B cell (primary cell): Measurements from ENCODE around the gene KAT7. TPM values are rescaled to one million over a fixed set of nuclear protein-coding genes. Genes with fewer than 3 reads are reported as not detected.

ENCODE experiments used
- ATAC-seq: fragments of 200-7000 bp; cut with Tn5 transposase; one replicate; pipeline ENCODE4 v1.10.0; 2021; ENCODE audit warnings: low read depth, mild to moderate bottlenecking, moderate number of reproducible peaks, moderate library complexity
- CTCF ChIA-PET: fragments of 350-600 bp; sonication (Branson Sonifier 250); formaldehyde crosslinking; loops from one replicate; lab custom pipeline; 2021; ENCODE audit warnings: antibody characterized with exemption, inconsistent platforms; lab: Charles Lee
- POLR2A ChIA-PET: fragments of 350-600 bp; sonication (Branson Sonifier 250); formaldehyde crosslinking; loops from one replicate; lab custom pipeline; 2021; ENCODE audit warnings: antibody characterized with exemption; lab: Charles Lee
- DNase-seq: peaks from one replicate; pipeline ENCODE4 v3.0.0; 2013
- H2AFZ ChIP-seq: 2 replicates; pipeline ENCODE4 v1.6.1; 2012; ENCODE audit warnings: mild to moderate bottlenecking, low read depth, low read length; ENCODE audit not compliant: insufficient read depth, poor library complexity, severe bottlenecking
- H3K27ac ChIP-seq, 2 donors: 1 replicate in 1 of 2; 2 replicates in 1 of 2; pipeline ENCODE4 v1.5.1; 2012 to 2013; ENCODE audit warnings: low read length in 2 of 2, mild to moderate bottlenecking in 2 of 2, moderate library complexity in 1 of 2
- H3K27me3 ChIP-seq, 4 experiments: fragments of 200-600 bp in 1 of 4; sonication (generic) in 1 of 4; replicated peaks in 1 of 4; 1 replicate in 2 of 4; 2 replicates in 2 of 4; pipeline versions ENCODE4 v1.6.1 to v1.7.0; 2013 to 2016; ENCODE audit warnings: low read length in 3 of 4, mild to moderate bottlenecking in 2 of 4, mixed read lengths in 1 of 4, moderate library complexity in 1 of 4; ENCODE audit not compliant: insufficient read depth in 4 of 4, control insufficient read depth in 3 of 4; ENCODE audit errors: control extremely low read depth in 1 of 4
- H3K36me3 ChIP-seq, 2 experiments: replicated peaks in 1 of 2; 1 replicate in 1 of 2; 2 replicates in 1 of 2; pipeline versions ENCODE4 v1.6.1 to v1.7.1; 2013; ENCODE audit warnings: low read length in 1 of 2; ENCODE audit not compliant: insufficient read depth in 2 of 2, control insufficient read depth in 1 of 2; ENCODE audit errors: control extremely low read depth in 1 of 2, extremely low read depth in 1 of 2
- H3K4me1 ChIP-seq, 2 donors: fragments of 200-600 bp in 1 of 2; sonication (generic) in 1 of 2; 1 replicate in 1 of 2; 2 replicates in 1 of 2; pipeline versions ENCODE4 v1.5.1 to v1.6.1; 2013 to 2017; ENCODE audit warnings: low read length in 2 of 2; ENCODE audit not compliant: control insufficient read depth in 2 of 2, insufficient read depth in 2 of 2
- H3K4me2 ChIP-seq: replicated peaks from 2 replicates; pipeline ENCODE3; 2012; ENCODE audit warnings: mild to moderate bottlenecking, low read depth, low read length; ENCODE audit not compliant: poor library complexity, severe bottlenecking
- H3K4me3 ChIP-seq, 5 experiments: fragments of 200-600 bp in 1 of 5; sonication (generic) in 1 of 5; 1 replicate in 3 of 5; 2 replicates in 2 of 5; pipeline versions ENCODE4 v1.5.1 to v1.7.0; 2011 to 2016; ENCODE audit warnings: low read length in 4 of 5, mild to moderate bottlenecking in 4 of 5, low read depth in 2 of 5, control low read depth in 1 of 5, moderate library complexity in 1 of 5; ENCODE audit not compliant: insufficient read depth in 1 of 5; ENCODE audit errors: control extremely low read depth in 1 of 5, extremely low read depth in 1 of 5
- H3K79me2 ChIP-seq: fragments of 200-600 bp; sonication (generic); one replicate; pipeline ENCODE4 v1.6.0; 2016; ENCODE audit warnings: low read length; ENCODE audit not compliant: control insufficient read depth, insufficient read depth
- H3K9ac ChIP-seq: fragments of 200-600 bp; sonication (generic); 2 replicates; pipeline ENCODE4 v1.6.1; 2017; ENCODE audit warnings: mild to moderate bottlenecking, low read length, moderate library complexity
- H3K9me3 ChIP-seq, 3 donors: one replicate each; pipeline versions ENCODE4 v1.6.1 to v1.7.1; 2013; ENCODE audit warnings: low read length in 2 of 3; ENCODE audit not compliant: control insufficient read depth in 2 of 3, insufficient read depth in 1 of 3; ENCODE audit errors: control extremely low read depth in 1 of 3
- H4K20me1 ChIP-seq: 2 replicates; pipeline ENCODE4 v1.6.0; 2012; ENCODE audit warnings: mild to moderate bottlenecking, low read length; ENCODE audit not compliant: insufficient read depth, control insufficient read depth, poor library complexity, severe bottlenecking
- H3K27ac Mint-ChIP-seq: one replicate; pipeline ENCODE4 v1.8.0; 2021; ENCODE audit warnings: mixed read lengths
- H3K27me3 Mint-ChIP-seq: one replicate; pipeline ENCODE4 v1.8.0; 2021; ENCODE audit warnings: mixed read lengths
- H3K4me1 Mint-ChIP-seq: one replicate; pipeline ENCODE4 v1.8.0; 2021; ENCODE audit warnings: mixed read lengths
- H3K4me3 Mint-ChIP-seq: one replicate; pipeline ENCODE4 v1.8.0; 2021; ENCODE audit warnings: mixed read lengths
- H3K9me3 Mint-ChIP-seq: one replicate; pipeline ENCODE4 v1.8.0; 2022; ENCODE audit warnings: mixed read lengths; ENCODE audit not compliant: insufficient read depth
- CTCF ChIP-seq: fragments of 200-600 bp; IDR thresholded peaks from one replicate; pipeline ENCODE4 v1.8.0; 2022; ENCODE audit warnings: antibody characterized with exemption, mild to moderate bottlenecking
- EZH2 ChIP-seq: IDR thresholded peaks from 2 replicates; pipeline ENCODE4 v1.6.1; 2012; ENCODE audit warnings: borderline replicate concordance, low read depth, mild to moderate bottlenecking, moderate library complexity, low read length; ENCODE audit not compliant: insufficient read depth, poor library complexity, severe bottlenecking
- WGBS: methylation state at CpG from one replicate; pipeline ENCODE4 v1.1.5; 2013; ENCODE audit warnings: missing lambda C conversion rate; ENCODE audit not compliant: insufficient coverage; 5-methylcytosine and 5-hydroxymethylcytosine counted together
- intact Hi-C: fragments of 100-400 bp; cut with micrococcal nuclease; formaldehyde crosslinking; loops from one replicate; pipeline ENCODE4 v1.10.0; 2022
- polyA plus RNA-seq: library from polyadenylated mRNA; depleted of rRNA; stranded (reverse); fragments of >200 nt; gene quantifications from 2 replicates; pipeline ENCODE4 v1.2.3, GENCODE V29; 2012
- total RNA-seq, 2 donors: library from RNA; stranded (reverse); fragments of 120-200 nt in 1 of 2; gene quantifications; 1 replicate in 1 of 2; 2 replicates in 1 of 2; pipeline versions ENCODE4 v1.2.3 to v1.2.4, GENCODE V29; 2013 to 2022

The KAT7 gene
- total and polyA plus RNA-seq, 2 donors (not counting 1 experiment from before 2014, with no cell fraction given) = 16.7 to 124 TPM

- peaks cover 0 to 2% of the 10 kb centered on the region in 2 experiments for H3K36me3 ChIP-seq
- CTCF ChIA-PET = interaction anchor here (0.9 to 1.0 kb wide), 2 partner anchors 10 to 145 kb away, joined by 3 to 5 read pairs; no protein-coding TSS in a partner anchor
- Mint-ChIP-seq H3K27me3 (peaks cover 25% of the 10 kb centered on the region), H3K27ac (peak overlapping the region; percentile 85), H3K4me3 (peak overlapping the region; percentile 94), H3K4me1 (peaks cover 14% of the 10 kb centered on the region), H3K9me3 (no peaks in the 10 kb centered on the region)
- intact Hi-C loops = loop anchor here (1.0 kb wide), 1 partner anchor 284 kb away; no protein-coding TSS in a partner anchor
- H3K9me3 ChIP-seq = no peaks in the 10 kb centered on the region
- POLR2A ChIA-PET = no interaction called here
- ATAC-seq = peak; percentile 16
- peaks cover 0 to 23% (median 6%) of the 10 kb centered on the region in 4 experiments for H3K27me3 ChIP-seq
- peak overlapping the region; percentile 60 to 87 (median 69) for H3K4me3 ChIP-seq
- no peak overlapping the region for H3K27ac ChIP-seq
- 1% methylated on average over 61 of the region's 61 CpGs for WGBS
- TF ChIP-seq EZH2 (no peak), CTCF (no peak)
- H3K79me2 ChIP-seq = no peaks in the 10 kb centered on the region
- DNase-seq = peak; percentile 30
- H3K4me1 ChIP-seq = peaks cover 12 to 15% of the 10 kb centered on the region in 2 donors
- no peaks in the 10 kb centered on the region for H4K20me1 ChIP-seq
- peak overlapping the region; percentile 78 for H2AFZ ChIP-seq
- peak overlapping the region; percentile 82 for H3K9ac ChIP-seq
- H3K4me2 ChIP-seq = peak overlapping the region; percentile 92
Measured at GRCh38 chr17:49850772-49851386, 62.4 kb downstream of the KAT7 start.
